HG03469 (cell line): Measurements from ENCODE around the gene TRIO.

Source experiments
- ATAC-seq: cut with Tn5 transposase; IDR thresholded peaks from one replicate; pipeline ENCODE4 v1.9.1; 2021; ENCODE audit warnings: mild to moderate bottlenecking, moderate library complexity, moderate number of reproducible peaks; ENCODE audit not compliant: unreplicated experiment

TRIO gene

GRCh38 chr5:14465776-14466175, 322.6 kb downstream of the TRIO start:
- no peak for ATAC-seq

DNA sequence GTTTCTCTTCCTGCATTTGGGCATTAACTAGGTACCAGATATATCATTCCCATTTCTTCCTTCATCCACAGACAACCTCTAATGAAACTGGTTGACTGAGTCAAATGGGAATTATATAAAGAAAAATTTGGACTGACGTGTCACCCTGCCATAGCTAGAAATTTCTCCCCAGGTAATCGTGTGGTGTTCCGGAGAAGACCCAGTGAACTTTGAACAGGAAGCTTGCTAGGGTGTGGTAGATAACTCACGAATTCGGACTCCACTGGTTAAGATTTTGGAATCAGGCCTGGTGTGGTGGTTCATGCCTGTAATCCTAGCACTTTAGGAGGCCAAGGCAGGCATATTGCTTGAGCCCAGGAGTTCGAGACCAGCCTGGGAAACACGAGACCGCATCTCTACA, 324.1 kb downstream of the TRIO start:
- ATAC-seq: no peak

GRCh38 chr5:14467886-14468285, 324.7 kb downstream of the TRIO start:
- ATAC-seq: no peak

GRCh38 chr5:14469551-14470377, 326.6 kb downstream of the TRIO start:
- ATAC-seq: no peak

GRCh38 chr5:14471507-14471906, 328.4 kb downstream of the TRIO start:
- no peak for ATAC-seq

DNA sequence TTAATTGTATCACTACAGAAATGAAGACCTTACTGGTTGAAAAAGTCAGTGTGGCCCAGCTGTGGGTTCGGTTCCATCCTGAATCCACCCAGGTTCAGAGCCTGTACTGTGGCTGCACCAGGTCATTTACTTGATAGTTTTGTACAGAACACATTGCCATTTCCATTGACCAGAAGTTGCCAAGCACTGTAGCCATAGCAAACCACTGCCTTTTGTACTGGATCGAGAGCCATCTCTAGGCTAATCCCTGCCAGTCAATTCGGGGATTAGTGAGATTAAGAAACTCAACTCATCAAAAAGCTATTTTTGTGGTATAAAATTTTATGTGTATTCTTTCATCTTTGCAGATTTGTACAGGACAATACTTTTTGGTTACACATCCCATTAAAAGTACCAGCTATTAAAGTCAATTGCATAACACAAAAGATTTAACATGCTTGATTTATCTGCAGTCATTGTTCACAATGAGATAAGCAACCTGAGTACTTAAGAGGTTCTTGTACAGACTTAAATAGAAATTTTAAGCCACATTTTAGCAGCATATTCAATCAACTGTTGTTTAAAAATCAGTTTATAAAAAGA, 329.9 kb downstream of the TRIO start:
- ATAC-seq: no peak

GRCh38 chr5:14475045-14475444, 331.9 kb downstream of the TRIO start:
- no peak for ATAC-seq

- ATAC-seq: no peak
These were observed 333.8 kb downstream of the TRIO start for GRCh38 chr5:14476786-14477435.

DNA sequence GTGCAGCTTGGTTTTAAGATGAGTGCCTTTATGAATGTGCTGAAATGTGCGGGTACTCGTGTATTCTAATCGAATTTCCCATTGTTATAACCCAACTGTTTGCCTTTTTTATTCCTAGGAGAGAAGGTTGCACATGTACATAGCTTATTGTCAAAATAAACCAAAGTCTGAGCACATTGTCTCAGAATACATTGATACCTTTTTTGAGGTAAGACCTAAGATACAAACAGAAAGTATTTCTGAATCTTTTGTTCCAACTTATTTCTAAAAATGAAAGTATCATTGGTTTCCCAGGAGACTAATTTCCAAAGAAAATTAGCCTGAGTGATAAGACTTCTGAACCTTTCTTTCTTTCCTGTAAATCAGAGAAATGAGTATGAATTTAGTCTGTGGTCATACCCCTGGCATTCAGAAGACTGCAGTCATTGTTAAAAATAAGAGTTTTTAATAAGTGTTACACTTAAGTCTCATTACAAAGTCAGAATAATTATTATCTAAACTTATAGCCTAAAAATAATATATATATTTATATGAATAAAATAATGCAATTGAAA, 336.1 kb downstream of the TRIO start:
- ATAC-seq: no peak

DNA sequence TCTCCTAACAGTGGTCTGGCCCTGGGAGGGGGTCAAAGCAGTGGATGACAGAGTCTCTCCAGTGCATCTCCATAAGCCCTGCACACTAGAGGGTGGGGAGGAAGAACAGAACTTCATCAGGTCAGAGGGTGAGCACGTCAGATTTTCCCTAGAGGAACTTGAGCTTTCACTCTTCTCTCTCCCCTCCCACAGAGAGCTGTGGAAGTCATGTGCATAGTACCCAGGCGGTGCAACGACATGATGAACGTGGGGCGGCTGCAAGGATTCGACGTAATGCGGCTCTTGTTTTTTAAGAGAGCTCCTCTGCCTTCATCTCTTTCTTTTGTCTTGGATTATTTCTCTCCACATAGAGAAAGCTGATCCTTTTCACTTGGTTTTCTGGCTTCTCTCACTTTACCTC, 338.2 kb downstream of the TRIO start:
- ATAC-seq: no peak

GRCh38 chr5:14482085-14482484, 338.9 kb downstream of the TRIO start:
- no peak for ATAC-seq

GRCh38 chr5:14483504-14484157, 340.5 kb downstream of the TRIO start:
- no peak for ATAC-seq

DNA sequence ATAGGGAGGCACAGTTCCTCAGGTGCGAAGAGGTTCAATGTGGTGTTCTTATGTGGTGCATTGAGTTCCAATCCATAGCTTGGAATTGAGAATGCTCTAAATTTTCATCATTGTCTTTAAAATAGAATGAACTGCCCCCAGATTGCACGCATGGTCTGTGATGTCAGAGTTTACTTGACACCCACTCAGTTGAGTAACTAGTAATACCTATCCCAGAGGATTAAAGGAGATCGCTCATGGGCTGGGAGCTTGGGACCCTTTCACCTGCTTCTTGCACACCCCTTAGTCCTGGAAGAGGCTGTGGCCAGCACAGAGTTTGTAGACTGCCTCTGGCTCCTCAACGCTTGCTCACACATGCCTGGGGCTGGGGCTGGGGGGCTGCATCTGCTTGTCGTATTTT, 343.3 kb downstream of the TRIO start:
- no peak for ATAC-seq

GRCh38 chr5:14486996-14487896, 344.1 kb downstream of the TRIO start:
- ATAC-seq: no peak

GRCh38 chr5:14487897-14488570, 344.9 kb downstream of the TRIO start:
- no peak for ATAC-seq

DNA sequence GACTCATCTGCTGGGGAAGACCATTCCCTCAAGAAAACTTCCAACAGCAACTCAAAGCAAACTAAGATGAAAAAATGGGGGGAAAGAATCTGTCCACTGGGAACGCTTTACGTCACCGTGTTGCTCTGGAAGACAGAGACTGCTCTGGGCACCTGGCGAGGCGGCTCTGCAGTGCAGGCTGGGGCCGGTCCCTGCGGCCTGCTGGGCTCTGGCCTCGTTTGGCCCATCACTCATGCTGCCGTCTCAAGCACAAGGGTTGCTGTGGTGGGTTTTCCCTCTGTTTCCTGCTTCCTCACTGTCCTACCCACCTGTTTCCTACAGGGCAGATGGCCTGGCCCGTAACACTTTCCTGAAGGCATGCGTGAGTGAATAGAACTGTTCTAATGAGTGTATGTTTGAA, 345.6 kb downstream of the TRIO start:
- no peak for ATAC-seq

GRCh38 chr5:14489643-14490042, 346.5 kb downstream of the TRIO start:
- ATAC-seq: no peak

GRCh38 chr5:14490309-14490711, 347.2 kb downstream of the TRIO start:
- ATAC-seq: no peak

DNA sequence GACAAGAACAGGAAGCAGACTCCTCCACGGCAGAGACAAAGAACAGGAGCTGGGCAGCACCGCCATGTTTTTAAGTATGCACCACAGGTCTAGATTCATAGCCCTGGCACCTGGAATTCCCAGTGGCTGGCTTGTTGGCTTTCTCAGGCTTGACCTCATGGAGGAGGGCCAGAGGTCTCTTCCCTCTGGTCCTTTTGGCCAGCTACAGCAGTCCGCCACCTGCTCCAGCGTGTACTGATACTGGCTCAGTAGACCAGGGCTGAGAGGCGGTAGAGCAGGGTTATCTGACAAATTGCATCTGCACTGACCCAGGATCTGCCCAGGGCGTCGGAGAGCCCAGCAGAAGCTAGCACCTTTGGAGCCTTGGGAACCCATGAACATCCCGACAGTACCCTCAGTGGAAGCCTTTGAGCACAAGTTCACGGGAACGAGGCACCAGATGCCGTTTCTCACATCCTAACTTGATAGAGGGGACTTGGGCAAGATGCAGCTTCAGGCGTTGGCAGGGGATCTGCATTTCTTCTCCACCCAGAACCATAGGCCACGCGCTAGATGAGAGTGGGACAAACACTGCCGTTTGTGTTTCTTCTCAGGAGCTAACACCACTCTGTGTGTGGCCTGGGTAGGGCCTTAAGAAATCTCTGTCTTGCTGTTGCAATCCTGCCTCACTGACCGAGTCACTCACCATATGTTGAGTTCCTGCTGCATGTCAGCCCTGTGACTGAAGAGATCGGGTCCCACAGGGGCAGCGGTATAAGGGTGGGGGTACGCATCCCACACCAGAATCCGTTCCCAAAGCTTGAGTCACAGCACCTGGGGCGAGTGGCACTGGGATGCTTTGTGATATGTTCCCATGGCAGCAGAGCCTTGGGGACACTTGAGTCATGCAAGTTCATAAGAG, 348.1 kb downstream of the TRIO start:
- no peak for ATAC-seq
